ENCODE data around the gene BCOR. TPM values are rescaled to one million over a fixed set of nuclear protein-coding genes. Genes with fewer than 3 reads are reported as not detected.

BCOR gene
- polyA plus RNA-seq, 1 of the 3 experiments (the other 2 are of a cell fraction), result 8.8 TPM

DNA sequence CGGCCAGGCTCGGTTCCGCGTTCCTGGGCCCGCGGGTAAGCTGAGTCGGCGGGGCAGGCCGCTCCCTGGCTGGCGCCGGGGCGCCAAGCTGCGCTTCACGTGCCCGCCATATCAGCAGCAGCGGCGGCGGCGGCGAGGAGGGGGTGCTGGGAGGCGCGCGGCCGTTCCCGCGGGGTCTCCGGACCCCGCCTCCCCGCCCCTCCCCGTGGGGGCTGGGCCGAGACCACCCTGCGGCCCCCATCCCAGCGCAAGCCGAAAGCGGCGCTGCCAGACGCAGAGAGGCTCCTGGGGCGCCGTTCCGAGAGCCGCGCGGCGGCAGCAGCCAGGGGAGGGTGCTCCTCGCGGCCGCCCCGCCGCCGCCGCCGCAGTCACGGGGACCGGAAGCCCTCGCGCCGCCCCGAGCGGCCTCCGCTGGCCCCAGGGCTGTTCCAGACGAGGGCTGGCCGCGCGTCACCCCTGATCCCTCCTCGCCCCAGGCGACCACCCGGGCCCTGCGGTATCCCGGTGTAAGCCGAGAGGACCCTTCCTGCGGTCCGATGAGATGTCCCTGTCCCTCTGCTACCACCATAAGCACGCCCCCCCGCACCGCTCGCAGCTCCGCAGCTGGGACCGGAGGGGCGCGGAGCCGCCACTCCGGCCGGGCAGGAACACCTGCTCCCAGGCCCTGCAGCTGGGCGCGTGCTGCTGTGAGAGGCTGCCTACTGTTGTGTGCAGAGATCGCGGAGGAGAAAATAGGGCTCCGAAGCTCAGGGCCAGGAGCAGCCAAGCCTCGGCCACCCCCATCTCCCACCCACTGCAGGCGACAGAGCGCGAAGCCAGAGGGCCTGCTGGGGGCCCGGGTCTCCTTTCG is 7.5 kb upstream of the BCOR start:
- Histone ChIP-seq H3K4me1 (ENCODE audit: control insufficient read depth in 1 of 2, insufficient read depth in 2 of 2, low read depth in 1 of 2, low read length in 1 of 2) (peaks cover 3 to 41% of the 10 kb centered on the region in 2 experiments; a peak in 3 of 4 replicates), H3K4me3 (ENCODE audit: low read depth in 2 of 2, low read length in 1 of 2) (peak overlapping the region; percentile 54 to 61), H3F3A (replicated peaks; ENCODE audit: insufficient read depth) (peaks cover 16% of the 10 kb centered on the region), H3K79me2 (ENCODE audit: insufficient read depth) (no peaks in the 10 kb centered on the region), H3K9ac (peak overlapping the region; percentile 63), H3K27ac (ENCODE audit: low read depth in 2 of 2, low read length in 1 of 2) (peak overlapping the region; percentile 45 to 93), H3K9me3 (no peaks in the 10 kb centered on the region), H3K9me2 (no peaks in the 10 kb centered on the region), H3K27me3 (ENCODE audit: insufficient read depth) (peaks cover 39% of the 10 kb centered on the region; the same call in 1 of the 2 replicates), H2AFZ (ENCODE audit: low read depth) (no peak overlapping the region; the same call in 1 of the 2 replicates), H3K4me2 (peak overlapping the region; percentile 81), H4K20me1 (ENCODE audit: insufficient read depth) (no peaks in the 10 kb centered on the region), H3K36me3 (replicated peaks in 1 of 2; ENCODE audit: control insufficient read depth in 1 of 2, insufficient read depth in 2 of 2, low read length in 1 of 2) (no peaks in the 10 kb centered on the region)
- no peak for TF ChIP-seq SIN3A (IDR thresholded peaks at IDR 0.05; ENCODE audit: borderline replicate concordance, low read depth, low read length)
- TF ChIP-seq, protein P1, sequence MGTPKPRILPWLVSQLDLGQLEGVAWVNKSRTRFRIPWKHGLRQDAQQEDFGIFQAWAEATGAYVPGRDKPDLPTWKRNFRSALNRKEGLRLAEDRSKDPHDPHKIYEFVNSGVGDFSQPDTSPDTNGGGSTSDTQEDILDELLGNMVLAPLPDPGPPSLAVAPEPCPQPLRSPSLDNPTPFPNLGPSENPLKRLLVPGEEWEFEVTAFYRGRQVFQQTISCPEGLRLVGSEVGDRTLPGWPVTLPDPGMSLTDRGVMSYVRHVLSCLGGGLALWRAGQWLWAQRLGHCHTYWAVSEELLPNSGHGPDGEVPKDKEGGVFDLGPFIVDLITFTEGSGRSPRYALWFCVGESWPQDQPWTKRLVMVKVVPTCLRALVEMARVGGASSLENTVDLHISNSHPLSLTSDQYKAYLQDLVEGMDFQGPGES (IDR thresholded peaks at IDR 0.05; ENCODE audit: low read depth, low read length), result no peak
- TF ChIP-seq, protein P2, sequence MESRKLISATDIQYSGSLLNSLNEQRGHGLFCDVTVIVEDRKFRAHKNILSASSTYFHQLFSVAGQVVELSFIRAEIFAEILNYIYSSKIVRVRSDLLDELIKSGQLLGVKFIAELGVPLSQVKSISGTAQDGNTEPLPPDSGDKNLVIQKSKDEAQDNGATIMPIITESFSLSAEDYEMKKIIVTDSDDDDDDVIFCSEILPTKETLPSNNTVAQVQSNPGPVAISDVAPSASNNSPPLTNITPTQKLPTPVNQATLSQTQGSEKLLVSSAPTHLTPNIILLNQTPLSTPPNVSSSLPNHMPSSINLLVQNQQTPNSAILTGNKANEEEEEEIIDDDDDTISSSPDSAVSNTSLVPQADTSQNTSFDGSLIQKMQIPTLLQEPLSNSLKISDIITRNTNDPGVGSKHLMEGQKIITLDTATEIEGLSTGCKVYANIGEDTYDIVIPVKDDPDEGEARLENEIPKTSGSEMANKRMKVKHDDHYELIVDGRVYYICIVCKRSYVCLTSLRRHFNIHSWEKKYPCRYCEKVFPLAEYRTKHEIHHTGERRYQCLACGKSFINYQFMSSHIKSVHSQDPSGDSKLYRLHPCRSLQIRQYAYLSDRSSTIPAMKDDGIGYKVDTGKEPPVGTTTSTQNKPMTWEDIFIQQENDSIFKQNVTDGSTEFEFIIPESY (IDR thresholded peaks at IDR 0.05; ENCODE audit: borderline replicate concordance, low read depth), result no peak
- TF ChIP-seq, protein P3, sequence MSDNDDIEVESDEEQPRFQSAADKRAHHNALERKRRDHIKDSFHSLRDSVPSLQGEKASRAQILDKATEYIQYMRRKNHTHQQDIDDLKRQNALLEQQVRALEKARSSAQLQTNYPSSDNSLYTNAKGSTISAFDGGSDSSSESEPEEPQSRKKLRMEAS (IDR thresholded peaks at IDR 0.05; ENCODE audit: low read depth), result no peak
- TF ChIP-seq, protein P4, sequence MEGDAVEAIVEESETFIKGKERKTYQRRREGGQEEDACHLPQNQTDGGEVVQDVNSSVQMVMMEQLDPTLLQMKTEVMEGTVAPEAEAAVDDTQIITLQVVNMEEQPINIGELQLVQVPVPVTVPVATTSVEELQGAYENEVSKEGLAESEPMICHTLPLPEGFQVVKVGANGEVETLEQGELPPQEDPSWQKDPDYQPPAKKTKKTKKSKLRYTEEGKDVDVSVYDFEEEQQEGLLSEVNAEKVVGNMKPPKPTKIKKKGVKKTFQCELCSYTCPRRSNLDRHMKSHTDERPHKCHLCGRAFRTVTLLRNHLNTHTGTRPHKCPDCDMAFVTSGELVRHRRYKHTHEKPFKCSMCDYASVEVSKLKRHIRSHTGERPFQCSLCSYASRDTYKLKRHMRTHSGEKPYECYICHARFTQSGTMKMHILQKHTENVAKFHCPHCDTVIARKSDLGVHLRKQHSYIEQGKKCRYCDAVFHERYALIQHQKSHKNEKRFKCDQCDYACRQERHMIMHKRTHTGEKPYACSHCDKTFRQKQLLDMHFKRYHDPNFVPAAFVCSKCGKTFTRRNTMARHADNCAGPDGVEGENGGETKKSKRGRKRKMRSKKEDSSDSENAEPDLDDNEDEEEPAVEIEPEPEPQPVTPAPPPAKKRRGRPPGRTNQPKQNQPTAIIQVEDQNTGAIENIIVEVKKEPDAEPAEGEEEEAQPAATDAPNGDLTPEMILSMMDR (IDR thresholded peaks at IDR 0.05), result no peak
- no peak for TF ChIP-seq TCF12 (IDR thresholded peaks at IDR 0.05)
- no peak for TF ChIP-seq RCOR1 (IDR thresholded peaks at IDR 0.05; ENCODE audit: low read length)
- no peak for TF ChIP-seq TEAD4 (IDR thresholded peaks at IDR 0.05; ENCODE audit: borderline replicate concordance, insufficient read depth)
- no peak for TF ChIP-seq JUND (IDR thresholded peaks at IDR 0.05)
- TF ChIP-seq NFIC (IDR thresholded peaks at IDR 0.05; ENCODE audit: borderline replicate concordance), result no peak
- TF ChIP-seq, protein P5, sequence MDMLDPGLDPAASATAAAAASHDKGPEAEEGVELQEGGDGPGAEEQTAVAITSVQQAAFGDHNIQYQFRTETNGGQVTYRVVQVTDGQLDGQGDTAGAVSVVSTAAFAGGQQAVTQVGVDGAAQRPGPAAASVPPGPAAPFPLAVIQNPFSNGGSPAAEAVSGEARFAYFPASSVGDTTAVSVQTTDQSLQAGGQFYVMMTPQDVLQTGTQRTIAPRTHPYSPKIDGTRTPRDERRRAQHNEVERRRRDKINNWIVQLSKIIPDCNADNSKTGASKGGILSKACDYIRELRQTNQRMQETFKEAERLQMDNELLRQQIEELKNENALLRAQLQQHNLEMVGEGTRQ (IDR thresholded peaks at IDR 0.05; ENCODE audit: borderline replicate concordance, low read depth, low read length), result no peak
- TF ChIP-seq EP300 (IDR thresholded peaks at IDR 0.05; ENCODE audit: borderline replicate concordance in 1 of 2, low read depth in 1 of 2, low read length in 1 of 2), result no peak
- WGBS (ENCODE audit: low lambda C conversion rate), result 3% methylated on average over 8 of the region's 94 CpGs
- ChIA-PET POLR2A (interaction anchor here (0.6 to 2.4 kb wide), 11 partner anchors 8 to 951 kb away, joined by 3 to 8 read pairs (median 3); partner anchors contain the start of gene BCOR), CTCF (interaction anchor here (0.6 to 1.6 kb wide), 3 partner anchors 9 to 40 kb away, joined by 3 to 5 read pairs (median 4); no protein-coding TSS in a partner anchor)
- peak; percentile 64 for DNase-seq
